Nucleus accumbens (tissue), 56 donors: Measurements from ENCODE around the gene ROBO3.
A peak's percentile ranks its signal among the peaks of the same experiment; 100 is the strongest.

ENCODE experiments used
- DNase-seq, 56 donors: peaks; one replicate each; lab custom pipeline; 2025; lab: John Stamatoyannopoulos, UW

Gene ROBO3

DNA sequence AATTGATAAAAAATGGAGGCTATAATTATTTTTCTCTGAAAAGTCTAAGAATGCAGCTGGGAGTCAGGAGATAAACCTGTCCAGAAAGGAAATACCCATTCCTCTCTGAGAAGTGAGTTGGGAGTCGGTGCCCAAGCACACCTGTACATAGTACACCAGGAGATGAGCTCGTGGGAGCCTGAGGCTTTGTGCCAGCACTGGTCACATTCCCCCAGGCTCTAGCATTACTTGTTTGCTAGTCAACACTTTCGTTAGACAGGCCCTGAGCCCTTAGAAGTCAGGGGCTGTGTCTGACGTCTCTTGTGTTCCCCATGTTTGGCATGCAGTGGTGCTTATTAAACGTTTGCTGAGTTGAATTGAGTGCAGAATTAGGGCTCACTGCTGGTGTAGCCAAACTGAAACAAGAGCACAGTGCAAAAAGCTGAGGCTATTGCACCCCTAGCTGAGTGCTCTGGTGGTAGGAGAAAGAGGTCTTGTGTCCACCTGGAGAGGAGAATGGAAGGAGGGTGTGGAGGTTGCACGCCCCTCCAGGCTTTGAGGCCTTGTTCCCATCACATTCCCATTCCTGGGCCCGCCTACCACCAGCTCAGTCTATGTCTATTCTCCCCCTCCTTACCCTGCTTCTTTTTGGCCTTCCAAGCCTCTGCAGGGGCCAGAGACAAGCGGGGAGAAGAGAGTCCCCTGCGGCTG is 25.6 kb downstream of the ROBO3 start:
- DNase-seq, result no peak

DNA sequence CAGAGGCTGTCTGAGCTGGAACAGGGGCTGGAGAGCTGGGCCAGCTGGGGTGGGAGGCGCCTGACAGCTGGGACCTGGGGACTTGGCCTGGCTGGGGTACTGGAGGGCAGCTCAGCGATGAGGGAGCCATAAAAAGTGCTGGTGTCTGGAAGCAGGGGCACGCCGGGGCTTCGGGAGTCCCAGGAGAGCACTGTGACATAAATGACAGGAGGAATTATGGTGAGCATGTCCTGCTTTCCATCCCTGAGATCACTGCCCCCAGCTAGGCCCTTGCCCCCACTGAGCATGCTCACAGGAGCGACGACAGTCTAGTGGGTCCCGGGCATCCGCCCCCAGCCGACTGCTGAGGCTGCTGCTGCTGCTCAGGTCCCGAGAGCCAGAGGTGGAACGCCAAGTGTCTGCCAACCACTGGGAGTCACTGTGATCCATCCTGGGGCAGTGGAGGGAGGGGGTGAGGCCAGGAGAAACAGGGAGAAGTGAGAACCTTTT is 26.2 kb downstream of the ROBO3 start:
- no peak for DNase-seq

DNA sequence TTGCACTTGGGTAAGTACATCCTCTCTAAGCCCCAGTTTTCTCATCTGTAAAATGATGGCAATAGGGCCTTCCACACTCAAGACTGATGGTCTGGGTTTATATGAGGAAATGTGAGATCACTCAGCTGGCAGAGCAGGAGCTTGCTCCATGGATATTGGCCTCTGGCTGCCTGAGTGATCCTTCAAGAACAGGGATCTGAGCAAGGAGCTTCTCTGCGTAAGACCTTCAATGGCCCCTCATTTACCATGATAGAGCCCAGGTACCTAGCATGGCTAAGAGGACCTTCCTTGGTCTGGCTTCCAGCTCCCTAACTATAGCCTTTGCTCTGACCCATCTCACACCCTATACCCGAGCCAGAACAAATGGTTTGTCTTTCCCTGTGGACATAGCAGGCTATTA is 26.9 kb downstream of the ROBO3 start:
- DNase-seq, result no peak

DNA sequence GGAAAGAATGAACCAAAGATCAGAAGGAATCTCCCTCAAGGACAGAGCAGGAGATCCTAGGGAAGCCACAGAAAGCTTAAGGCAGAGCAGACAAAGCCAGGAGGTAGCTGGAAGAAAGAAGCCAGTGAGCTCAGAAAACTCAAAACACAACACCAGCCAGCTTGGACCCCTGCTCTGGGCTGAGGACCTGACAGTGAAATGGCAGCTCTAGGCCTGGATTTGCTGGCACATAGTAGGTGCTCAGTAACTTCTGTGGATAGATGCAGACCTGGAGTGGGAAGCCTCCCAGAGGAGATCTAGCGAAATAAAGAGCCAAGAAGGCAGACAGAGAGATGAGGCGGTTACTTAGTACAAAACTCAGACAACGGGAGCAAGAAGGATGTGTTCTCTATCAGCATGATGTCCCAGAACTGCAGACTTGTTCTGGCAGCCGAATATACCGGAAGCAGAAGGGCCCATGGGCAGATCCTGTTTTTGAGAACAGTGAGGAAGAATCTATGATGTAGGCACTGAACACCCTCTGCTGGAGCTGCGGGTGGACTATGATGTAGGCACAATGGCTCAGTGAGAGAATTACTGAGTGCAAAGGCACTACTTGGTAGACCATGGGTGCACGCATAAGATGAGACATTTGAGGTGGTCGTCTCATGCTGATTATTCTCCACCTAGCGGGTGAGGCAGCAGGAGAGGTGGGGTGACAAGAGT is 27.7 kb downstream of the ROBO3 start:
- peak in 1 of 56 donors; percentile 34 for DNase-seq

DNA sequence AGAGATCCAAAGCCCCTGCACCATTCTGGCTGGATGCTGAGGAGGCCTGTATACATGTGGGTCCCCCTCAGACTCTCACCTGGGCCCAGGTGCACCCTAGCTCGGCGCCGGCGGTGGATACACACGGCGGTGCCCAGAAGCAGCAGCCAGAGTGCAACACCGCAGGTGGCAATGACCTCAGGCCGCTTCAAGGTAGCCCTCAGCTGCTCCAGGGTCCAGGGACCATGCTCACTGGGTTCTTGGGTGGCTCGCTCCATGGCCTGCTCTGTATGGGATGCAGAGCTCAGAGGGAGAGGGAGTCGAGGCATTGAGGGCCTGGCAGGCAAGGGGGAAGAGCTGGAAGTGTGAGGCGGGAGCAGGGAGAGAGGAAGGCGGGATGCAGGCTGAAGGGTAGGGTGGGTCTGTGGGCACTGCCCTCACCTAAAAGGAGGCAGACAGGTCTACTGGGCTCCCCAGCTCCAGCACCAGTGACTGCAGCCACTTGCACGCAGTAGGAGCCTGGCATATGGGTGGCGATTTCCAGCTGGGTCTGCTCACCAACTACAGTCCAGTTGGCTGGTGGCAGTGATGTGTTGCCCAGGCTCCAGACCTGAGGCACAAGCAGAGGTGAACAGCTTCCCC is 28.7 kb downstream of the ROBO3 start:
- no peak for DNase-seq

DNA sequence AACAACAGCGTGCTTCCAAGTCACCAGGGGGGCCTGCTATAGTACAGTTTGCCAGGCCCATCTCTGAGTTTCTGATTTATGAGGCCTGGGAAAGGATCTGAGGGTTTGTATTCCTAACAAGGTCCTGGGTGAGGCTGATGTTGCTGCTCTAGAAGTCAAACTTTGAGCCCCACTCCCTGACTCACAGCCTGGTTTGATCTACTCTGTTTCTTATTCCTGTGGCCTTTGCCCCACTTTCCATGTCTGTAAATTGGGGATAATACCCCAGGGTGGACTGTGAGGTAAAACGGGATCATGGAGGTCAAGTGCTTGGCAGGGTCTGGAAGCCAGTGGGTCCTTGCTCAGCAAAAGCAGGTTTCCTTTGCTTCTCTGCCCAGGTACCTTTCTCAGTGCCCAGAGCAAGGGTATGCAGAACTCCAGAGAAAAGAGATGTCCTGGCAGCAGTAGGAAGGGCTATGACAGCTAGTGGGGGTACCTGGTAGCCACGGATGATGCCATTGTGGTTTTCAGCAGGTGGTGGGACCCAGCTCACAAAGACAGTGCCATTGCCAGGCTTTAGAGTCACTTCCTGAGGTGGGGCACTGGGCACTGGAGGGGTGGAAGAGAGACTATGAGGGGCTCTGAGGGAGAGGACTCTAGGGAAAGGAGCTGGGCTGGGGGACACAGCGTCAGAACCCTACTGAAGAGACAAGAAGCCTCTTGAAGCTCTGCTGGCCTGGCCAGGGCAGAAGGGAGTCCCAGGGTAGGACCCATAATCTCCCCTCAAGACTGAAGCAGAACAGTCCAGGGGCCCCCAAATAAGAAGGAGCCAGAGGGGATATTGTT is 29.6 kb downstream of the ROBO3 start:
- DNase-seq, result no peak

DNA sequence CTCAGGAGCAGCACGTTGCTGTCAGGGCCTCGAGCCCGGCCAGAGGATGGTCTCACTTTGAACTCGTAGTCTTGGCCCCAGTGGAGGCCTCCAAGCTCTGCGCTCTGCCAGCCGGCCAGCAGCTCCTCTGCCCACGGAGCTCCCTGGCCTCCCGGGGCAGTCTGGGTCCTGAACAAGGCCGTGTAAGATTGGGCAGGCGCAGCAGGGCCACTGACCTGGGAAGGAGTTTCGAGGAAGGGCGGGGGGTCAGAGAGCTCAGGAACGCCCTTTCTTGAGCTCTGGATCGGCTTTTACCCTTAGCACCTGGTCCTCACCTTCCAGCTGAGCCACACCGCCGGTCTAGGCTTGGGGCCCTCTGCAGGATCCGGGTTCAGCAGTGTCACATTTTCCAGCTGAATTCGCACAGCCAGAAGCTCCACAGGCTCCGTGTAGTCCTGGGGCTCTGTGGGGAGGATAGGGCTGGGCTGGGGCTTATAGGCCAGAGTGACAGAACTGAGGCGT is 30.3 kb downstream of the ROBO3 start:
- DNase-seq, result no peak

DNA sequence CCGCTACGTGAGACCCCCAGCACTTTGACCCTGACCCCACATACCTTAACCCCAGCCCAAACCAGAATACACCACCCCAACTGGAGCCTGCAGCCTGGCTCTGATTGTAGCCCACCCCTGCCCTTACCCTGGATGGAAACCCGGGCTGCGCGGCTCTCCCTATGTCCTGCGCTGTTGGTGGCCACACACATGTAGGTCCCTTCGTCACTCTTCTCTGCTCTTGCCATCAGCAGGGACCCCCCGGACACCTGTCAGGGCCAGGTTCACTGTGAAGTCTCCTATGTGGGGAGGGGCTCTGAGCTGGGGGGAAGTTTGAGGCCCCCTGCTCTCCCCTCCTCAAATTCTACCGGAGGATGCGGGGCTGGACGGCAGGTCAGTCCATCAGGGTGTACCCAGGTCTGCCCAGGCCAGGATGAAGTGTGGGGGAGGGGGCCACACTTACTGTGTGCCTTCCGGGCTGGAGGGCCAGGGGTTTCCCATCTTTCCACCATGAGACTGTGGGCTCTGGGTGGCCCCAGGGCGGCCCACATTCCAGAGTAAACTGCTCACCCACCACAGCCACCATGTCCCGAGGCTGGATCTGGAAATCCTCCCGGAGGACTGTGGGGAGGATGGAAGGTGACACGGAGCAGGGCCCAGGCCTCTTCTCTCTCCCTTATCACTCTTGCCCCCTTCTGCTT is 31.0 kb downstream of the ROBO3 start:
- no peak for DNase-seq

DNA sequence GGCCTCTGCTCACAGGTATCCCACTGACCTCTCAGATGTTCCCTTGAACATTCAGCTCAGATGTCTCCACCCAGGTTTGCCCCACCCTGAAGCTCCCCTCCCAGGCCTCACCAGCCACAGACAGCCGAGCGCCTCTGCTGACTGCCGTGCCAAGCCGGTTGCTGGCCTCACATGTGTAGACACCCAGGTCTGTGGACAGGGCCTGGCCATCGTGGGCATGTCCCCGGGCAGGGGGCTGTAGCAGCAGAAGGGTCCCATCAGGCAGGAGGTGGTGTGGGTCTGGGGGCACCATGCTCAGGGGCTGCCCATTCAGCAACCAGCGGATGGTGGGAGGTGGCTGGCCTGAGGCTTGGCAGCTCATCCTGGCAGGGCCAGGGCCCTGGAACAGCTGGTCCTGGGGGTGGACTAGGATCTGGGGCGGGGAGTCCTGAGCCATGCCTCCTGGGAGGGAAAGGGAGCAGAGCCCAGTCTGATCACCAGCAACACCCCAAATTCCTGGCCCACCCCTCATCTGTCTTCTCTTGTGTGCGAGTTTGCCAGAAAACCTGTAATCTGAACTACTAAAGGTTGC is 31.7 kb downstream of the ROBO3 start:
- DNase-seq, result no peak

DNA sequence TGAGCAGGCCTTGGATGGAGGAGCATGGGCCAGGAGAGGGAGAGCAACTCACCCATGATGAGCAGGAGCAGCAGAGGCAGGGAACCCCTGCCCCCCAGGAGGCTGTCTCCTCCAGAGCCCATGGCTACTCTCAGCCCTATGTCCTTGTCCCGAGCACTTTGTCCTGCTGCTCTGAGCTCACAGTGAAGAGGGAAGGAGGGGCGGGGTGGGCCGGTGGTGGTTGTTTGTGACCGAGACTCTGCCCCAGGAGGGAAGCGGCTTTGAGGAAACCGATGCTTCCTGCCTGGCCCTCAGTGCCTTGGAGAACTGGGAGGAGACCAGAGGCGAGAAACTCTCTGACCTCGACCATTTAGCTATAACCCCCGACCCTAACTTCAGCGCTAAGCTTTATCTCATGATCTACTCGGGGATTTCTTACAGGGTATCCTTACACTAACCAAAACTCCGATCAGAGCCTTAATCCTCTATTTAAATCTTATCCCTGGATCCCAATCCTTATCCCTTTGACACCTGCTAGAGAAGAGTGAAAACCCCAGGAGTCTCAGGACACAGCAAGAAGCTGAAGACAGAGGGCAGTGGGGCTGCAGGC is 32.5 kb downstream of the ROBO3 start, which contains the start of gene ROBO4:
Gene ROBO4, minus strand, starts transcription at position 192 of the 589 bp plus-strand sequence. Its CDS starts 70 bp downstream, at position 122.
- no peak for DNase-seq

DNA sequence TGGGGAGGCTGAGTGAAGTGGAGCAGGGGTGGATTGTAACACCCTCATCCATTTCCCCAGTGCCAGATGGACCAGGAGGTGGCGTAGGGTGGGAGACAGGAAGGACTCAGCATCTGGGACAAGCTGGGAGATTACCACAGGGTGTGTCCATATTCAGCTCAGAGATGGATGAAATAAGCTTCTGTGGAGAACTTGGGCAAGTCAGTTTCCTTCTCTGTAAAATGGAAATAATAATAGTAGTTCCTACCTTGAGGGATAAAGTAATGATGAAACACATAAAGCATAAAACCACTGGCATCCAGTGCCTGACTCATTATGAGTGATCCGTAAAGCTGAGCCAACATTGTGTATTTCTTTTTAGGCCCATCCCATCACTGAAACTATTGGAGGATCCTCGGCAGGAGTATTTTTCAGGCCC is 33.0 kb downstream of the ROBO3 start:
- no peak for DNase-seq

DNA sequence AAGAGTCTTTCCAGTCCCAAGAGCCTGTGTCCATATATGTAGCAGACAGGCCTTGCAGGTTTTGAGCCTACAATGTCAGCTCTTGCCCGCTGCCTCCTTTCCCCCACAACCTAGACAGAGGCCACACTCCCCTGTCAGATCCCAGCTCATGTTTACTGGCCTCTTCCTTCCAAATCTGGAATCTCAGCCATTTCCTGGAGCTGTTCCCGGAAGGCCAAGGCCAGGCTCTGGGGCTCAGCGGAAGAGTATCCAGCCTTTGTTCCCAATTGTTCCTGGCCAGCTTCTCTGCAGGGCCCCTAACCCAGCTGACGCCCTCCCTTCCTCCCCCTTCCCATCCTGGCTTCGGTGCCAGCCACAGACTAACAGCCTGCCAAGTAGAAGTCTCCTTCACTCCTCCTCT is 33.5 kb downstream of the ROBO3 start:
- DNase-seq, result peak in 46 of 56 donors; percentile 13 to 75 (median 54)

DNA sequence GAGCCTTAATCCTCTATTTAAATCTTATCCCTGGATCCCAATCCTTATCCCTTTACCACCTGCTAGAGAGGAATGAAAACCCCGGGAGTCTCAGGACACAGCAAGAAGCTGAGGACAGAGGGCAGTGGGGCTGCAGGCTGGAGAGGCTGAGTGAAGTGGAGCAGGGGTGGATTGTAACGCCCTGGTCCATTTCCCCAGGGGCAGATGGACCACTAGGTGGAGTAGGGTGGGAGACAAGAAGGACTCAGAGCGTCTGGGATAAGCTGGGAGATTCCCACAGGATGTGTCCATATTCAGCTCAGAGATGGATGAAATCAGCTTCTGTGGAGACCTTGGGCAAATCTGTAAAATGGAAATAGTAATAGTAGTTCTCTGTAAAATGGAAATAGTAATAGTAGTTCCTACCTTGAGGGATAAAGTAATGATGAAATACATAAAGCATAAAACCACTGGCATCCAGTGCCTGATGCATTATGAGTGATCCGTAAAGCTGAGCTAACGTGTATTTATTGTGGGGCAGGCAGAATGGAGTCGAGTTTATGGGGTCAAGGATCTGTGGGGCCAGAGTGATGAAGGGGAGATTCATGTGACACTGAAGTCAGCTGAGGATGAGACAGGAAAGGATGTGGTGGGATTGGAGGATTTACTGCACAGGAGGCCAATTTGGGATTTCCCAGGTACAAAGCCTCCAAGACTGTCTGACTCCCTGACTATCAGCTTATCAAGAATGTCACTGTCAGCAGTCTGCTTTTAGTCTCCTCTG is 34.3 kb downstream of the ROBO3 start:
- no peak for DNase-seq

DNA sequence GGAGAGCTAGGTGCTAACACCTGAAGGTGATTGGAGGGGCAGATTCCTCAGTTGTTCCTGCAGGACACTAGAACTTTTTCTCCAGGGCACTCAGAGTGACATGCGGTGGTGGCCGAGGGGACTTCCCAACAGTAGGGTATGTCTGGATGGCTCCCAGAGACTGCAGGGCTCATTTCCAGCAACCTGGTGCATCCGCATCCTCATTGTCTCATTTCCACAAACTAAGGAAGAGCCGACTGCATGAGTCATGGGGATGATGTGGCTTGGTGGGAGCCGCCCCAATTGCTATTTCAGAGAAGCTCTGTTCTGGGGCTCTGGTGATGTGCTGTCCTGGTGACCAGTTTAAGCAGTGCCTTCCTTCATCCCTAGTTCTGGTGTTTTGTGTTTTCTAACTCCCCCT is 35.2 kb downstream of the ROBO3 start:
- peak in 2 of 56 donors; percentile 43 to 76 for DNase-seq

DNA sequence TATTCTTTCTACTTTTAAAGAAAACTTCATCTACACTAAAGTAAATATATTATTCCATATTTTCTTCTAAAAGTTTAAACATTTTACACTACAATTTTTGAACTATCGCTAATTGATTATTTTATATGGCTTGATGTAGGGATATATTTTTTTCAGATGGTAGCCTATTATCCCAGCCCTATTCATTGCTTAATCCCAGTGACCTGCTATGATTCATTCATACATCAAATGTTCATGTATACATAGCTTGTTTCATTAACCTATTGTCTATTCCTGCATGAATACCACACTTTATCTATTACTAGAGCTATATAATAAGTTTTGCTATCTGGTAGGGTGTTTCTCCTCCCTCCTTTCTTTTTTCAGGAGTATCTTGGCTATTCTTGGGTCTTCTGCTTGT is 37.4 kb downstream of the ROBO3 start:
- no peak for DNase-seq

DNA sequence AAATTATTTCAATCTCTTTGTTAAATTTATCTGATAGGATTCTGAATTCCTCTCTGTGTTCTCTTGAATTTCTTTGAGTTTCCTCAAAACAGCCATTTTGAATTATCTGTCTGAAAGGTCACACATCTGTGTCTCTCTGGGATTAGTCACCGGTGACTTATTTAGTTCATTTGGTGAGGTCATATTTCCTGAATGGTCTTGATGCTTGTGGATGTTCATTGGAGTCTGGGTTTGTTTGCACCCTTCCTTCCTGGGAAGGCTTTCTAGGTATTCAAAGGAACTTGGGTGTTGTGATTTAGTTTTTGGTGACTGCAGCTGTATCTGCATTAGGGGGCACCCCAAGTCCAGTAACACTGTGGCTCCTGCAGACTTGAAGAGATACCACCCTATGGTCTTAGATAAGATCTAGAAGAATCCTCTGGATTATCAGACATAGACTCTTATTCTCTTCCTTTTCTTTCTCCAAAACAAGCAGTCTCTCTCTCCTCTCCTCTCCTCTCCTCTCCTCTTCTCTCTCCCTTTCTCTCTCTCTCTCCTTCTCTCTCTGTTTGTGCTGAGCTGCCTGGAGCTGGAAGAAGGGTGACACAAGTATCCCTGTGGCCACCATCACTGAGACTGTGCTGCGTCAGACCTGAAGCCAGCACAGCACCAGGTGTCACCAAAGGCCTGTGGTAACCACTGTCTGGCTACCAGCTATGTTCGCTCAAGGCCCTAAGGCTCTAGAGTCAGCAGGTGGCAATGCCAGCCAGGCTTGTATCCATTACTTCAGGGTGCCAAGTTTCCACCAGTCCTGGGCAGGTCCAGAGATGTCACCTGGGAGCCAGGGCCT is 50.5 kb downstream of the ROBO3 start:
- DNase-seq, result no peak

DNA sequence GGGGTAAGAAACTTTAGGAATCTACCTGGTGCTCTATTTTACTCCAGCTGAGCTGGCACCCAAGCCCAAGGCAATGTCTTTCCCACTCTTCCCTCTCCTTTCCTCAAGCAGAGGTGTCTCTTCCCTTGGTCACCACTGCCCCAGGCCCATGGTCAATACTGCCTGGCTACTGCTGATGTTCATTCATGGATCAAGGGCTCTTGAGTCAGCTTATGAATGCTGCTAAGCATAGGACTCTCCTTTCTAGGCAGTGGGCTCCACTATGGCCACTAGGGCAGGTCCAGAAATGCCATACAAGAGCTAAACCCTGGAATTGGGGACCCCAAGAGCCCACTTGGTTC is 51.1 kb downstream of the ROBO3 start:
- DNase-seq, result no peak
